Measurements from ENCODE around the gene TCEA3.

Gene TCEA3

GRCh38 chr1:23369335-23370013 lies 55.1 kb downstream of the TCEA3 start, which contains the start of gene ZNF436:
Gene ZNF436 (minus strand): TSS chr1:23369836. CDS start chr1:23368005, 1,831 bp downstream.
- Histone ChIP-seq H3K36me3 (replicated peaks; ENCODE audit: low read depth, low read length) (peaks cover 6% of the 10 kb centered on the region), H3K4me1 (ENCODE audit: low read length) (peaks cover 10% of the 10 kb centered on the region), H3K4me2 (ENCODE audit: low read length) (peak within 1 kb of the TSS; percentile 100), H3K4me3 (ENCODE audit: low read length) (peak within 1 kb of the TSS; percentile 100), H3K27me3 (ENCODE audit: low read depth, low read length) (no peaks in the 10 kb centered on the region), H3K79me2 (ENCODE audit: low read length) (peaks cover 12% of the 10 kb centered on the region), H3K9me3 (ENCODE audit: insufficient read depth, low read length) (0 out of 2 replicates have a peak, but pooled peaks cover 3% of the 10 kb centered on the region), H2AFZ (ENCODE audit: low read depth, low read length) (peak within 1 kb of the TSS; percentile 100), H3K27ac (ENCODE audit: low read length) (peak within 1 kb of the TSS; percentile 92), H4K20me1 (ENCODE audit: insufficient read depth, low read length) (no peaks in the 10 kb centered on the region), H3K9ac (ENCODE audit: low read length) (peak within 1 kb of the TSS; percentile 100)
- no peak for TF ChIP-seq CTCF (IDR thresholded peaks at IDR 0.05; ENCODE audit: low read depth, low read length)
- no peak for TF ChIP-seq EZH2phosphoT487 (IDR thresholded peaks at IDR 0.05; ENCODE audit: low read depth)

GRCh38 chr1:23368562-23369334 lies 55.8 kb downstream of the TCEA3 start:
- Histone ChIP-seq H4K20me1 (ENCODE audit: insufficient read depth, low read length) (no peaks in the 10 kb centered on the region), H3K9ac (ENCODE audit: low read length) (peak overlapping the region; percentile 100), H3K79me2 (ENCODE audit: low read length) (peaks cover 12% of the 10 kb centered on the region), H3K27me3 (ENCODE audit: low read depth, low read length) (no peaks in the 10 kb centered on the region), H3K9me3 (ENCODE audit: insufficient read depth, low read length) (0 out of 2 replicates have a peak, but pooled peaks cover 3% of the 10 kb centered on the region), H2AFZ (ENCODE audit: low read depth, low read length) (peak overlapping the region; percentile 100), H3K4me3 (ENCODE audit: low read length) (peak overlapping the region; percentile 100), H3K4me2 (ENCODE audit: low read length) (peak overlapping the region; percentile 100), H3K4me1 (ENCODE audit: low read length) (peaks cover 10% of the 10 kb centered on the region), H3K27ac (ENCODE audit: low read length) (peak overlapping the region; percentile 92), H3K36me3 (replicated peaks; ENCODE audit: low read depth, low read length) (peaks cover 8% of the 10 kb centered on the region)
- no peak for TF ChIP-seq EZH2phosphoT487 (IDR thresholded peaks at IDR 0.05; ENCODE audit: low read depth)
- peak; percentile 9; the same call in 1 of the 2 replicates for TF ChIP-seq CTCF (IDR thresholded peaks at IDR 0.05; ENCODE audit: low read depth, low read length)

GRCh38 chr1:23367791-23368561 lies 56.6 kb downstream of the TCEA3 start:
- H3K9me3 ChIP-seq (ENCODE audit: insufficient read depth, low read length): peaks cover 4% of the 10 kb centered on the region; the same call in 1 of the 2 replicates
- peak overlapping the region; percentile 97 for H3K4me2 ChIP-seq (ENCODE audit: low read length)
- TF ChIP-seq CTCF (IDR thresholded peaks at IDR 0.05; ENCODE audit: low read depth, low read length) (no peak), EZH2phosphoT487 (IDR thresholded peaks at IDR 0.05; ENCODE audit: low read depth) (no peak)
- H3K79me2 ChIP-seq (ENCODE audit: low read length): peaks cover 12% of the 10 kb centered on the region
- peak overlapping the region; percentile 100 for H3K9ac ChIP-seq (ENCODE audit: low read length)
- no peaks in the 10 kb centered on the region for H4K20me1 ChIP-seq (ENCODE audit: insufficient read depth, low read length)
- peak overlapping the region; percentile 100 for H2AFZ ChIP-seq (ENCODE audit: low read depth, low read length)
- H3K4me1 ChIP-seq (ENCODE audit: low read length): peaks cover 10% of the 10 kb centered on the region
- H3K27ac ChIP-seq (ENCODE audit: low read length): peak overlapping the region; percentile 92
- H3K27me3 ChIP-seq (ENCODE audit: low read depth, low read length): no peaks in the 10 kb centered on the region
- H3K4me3 ChIP-seq (ENCODE audit: low read length): peak overlapping the region; percentile 100
- peaks cover 13% of the 10 kb centered on the region for H3K36me3 ChIP-seq (replicated peaks; ENCODE audit: low read depth, low read length)
